Amniotic stem cell (primary cell): Measurements from ENCODE around the gene FGF14.
"Not testable (repeated sequence)": the region's sequence is repeated elsewhere in the genome, so short reads cannot be mapped to it uniquely, and the experiment has no call there.

Source experiments
- DNase-seq: peaks from one replicate; lab custom pipeline; 2025; lab: John Stamatoyannopoulos, UW

The FGF14 gene

GRCh38 chr13:102195566-102196462 is 206.0 kb downstream of the FGF14 start:
- no peak for DNase-seq

GRCh38 chr13:102192858-102193257 is 209.0 kb downstream of the FGF14 start:
- DNase-seq: no peak

GRCh38 chr13:102191951-102192502 is 209.8 kb downstream of the FGF14 start:
- no peak for DNase-seq

- no peak for DNase-seq
These were observed 210.9 kb downstream of the FGF14 start for GRCh38 chr13:102190930-102191329.

- DNase-seq: no peak
These were observed 214.5 kb downstream of the FGF14 start for GRCh38 chr13:102187313-102187712.

GRCh38 chr13:102185375-102185984 is 216.4 kb downstream of the FGF14 start:
- no peak for DNase-seq

GRCh38 chr13:102183509-102184182 is 218.2 kb downstream of the FGF14 start:
- no peak for DNase-seq

GRCh38 chr13:102182170-102182569 is 219.7 kb downstream of the FGF14 start:
- no peak for DNase-seq

GRCh38 chr13:102177431-102177830 is 224.4 kb downstream of the FGF14 start:
- DNase-seq: no peak

GRCh38 chr13:102176846-102177245 is 225.0 kb downstream of the FGF14 start:
- no peak for DNase-seq

GRCh38 chr13:102172406-102172805 is 229.4 kb downstream of the FGF14 start:
- no peak for DNase-seq

DNA sequence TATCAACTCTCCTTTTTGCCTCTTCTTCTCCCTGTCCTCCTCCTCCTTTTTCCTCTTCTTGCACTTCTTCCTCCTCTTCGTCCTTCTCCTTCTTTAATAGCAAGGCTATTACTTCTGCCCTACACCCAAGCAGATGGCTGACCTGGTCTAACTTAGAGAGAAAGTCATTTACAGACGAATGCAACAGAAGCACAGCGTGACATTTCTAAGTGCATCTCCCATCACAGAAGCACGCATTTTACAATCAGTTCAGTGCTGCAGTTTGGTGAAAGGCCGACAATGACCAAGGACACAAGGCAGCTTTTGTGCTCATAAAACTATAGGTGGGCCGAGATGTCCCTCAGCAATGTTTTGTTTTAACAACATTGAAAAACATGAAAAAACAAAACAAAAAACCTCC is 231.5 kb downstream of the FGF14 start:
- no peak for DNase-seq

DNA sequence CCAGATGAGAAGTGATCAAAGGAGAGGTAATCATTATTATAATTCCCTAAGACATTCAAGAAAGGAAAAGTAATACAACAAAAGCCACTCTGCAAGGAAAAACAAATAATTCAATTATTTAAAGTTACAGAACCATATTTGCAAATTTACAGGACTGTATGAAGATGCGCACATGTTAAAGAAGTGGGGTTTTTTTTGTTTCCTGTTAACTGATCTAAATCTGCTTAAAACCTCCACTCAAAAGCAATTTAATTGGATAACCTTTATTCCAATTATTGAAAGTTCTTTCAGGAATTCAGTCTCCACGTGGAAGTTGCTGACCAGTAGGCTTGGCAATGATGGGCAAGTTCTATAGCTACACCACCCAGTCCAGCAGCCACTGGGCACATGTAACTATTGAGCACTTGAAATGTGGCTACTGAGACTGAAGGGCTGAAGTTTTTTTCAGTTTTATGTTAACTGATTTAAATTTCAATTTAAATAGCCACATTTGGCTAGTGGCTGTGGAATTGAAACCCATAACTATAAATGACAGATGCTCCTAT is 232.3 kb downstream of the FGF14 start:
- DNase-seq: no peak

DNA sequence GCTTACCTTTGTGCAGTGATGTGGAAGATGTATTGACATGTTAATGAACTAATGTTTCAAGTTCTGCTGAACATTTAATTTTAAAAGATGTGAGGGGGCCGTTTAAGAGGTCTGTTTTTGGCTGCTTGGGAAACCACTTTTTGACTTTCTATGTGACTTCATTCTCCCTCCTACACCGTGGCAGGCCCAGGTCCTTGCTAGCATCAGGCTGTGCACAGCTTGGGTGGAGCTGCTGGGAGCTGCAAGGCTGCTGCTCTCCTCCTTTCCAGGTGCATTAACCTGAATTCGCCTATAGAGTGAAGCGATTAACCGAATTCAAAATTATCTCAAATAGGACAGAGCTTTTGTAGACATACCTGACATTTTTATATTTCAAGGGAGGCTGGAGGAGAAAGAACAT is 249.1 kb downstream of the FGF14 start:
- DNase-seq: no peak

DNA sequence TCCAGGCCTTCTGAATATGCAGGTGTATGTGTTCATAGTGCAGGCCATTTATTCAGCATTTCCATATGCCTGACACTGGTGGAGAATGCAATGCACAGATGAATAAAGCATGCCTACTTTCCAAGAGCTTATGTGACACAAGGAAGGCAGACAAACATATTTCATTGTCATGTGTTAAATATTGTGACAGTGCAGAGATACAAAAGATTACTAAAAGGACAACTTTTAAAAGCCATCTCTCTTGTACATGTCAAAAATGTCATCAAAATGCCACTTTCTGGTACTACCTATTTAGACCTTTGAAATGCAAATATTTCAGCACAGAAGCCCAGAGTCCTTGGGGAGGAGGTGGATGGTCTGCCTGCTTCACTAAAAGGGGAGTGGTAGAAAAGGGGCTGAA is 254.5 kb downstream of the FGF14 start:
- DNase-seq: no peak

GRCh38 chr13:102145750-102146149 is 256.1 kb downstream of the FGF14 start:
- no peak for DNase-seq

DNA sequence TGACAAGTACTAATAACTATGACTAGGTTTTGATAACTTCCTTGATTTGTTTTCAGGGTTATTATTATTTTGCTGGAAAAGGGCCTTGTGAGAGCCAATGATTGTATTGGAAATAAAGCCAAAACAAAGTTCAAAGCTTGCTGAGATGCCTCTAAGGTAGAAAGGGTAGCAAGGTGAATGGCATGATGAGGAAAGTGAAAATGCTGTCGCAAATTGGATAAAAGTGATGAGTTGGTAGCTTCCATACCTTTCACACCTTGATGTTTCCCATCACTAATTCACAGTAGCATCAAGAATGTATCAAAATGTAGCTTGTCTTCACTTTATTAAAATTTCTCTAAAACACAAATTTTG is 259.4 kb downstream of the FGF14 start:
- no peak for DNase-seq

GRCh38 chr13:102141625-102142472 is 260.0 kb downstream of the FGF14 start:
- no peak for DNase-seq

DNA sequence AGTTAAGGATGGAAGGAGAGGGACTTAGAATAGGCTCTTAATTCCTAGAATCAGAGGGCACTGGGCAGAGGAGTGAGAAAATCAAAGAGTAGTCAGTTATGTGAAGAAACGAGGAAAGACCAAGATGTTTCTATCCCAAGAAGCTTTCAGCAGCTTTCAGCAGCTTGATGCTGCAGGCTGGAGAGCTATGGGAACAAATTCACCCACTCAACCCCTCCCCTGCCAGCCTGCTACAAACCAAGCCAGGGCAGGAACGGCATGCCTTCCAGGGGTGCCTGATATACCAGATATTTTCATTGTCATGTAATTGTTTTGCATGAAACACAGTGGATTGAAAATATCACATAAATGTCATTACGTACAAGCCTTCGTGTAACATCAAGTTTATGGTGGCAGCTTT is 262.2 kb downstream of the FGF14 start:
- no peak for DNase-seq

- no peak for DNase-seq
These were observed 263.1 kb downstream of the FGF14 start for GRCh38 chr13:102138635-102139190.

DNA sequence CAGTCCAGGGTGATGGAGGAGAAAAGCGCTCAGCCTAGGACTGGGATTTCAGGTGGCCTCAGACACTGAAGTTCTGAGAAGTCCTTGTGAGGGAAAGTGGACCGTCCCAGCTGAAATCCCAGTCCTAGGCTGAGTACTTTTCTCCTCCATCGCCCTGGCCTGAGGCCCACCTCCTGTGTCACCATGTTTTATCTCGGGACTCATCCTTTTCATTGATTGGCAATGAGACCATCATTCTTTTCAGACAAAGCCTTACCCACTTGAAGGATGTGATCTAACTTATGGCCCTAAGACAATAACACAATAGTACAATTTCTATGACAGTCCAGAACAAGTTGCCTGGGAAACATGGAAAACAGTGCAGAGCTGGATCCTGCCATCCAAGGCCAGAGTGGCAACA is 263.9 kb downstream of the FGF14 start:
- not testable (repeated sequence) for DNase-seq
